Glomerular visceral epithelial cell (primary cell): ENCODE data around the gene PPP1CA.
"Not testable (repeated sequence)": the region's sequence is repeated elsewhere in the genome, so short reads cannot be mapped to it uniquely, and the experiment has no call there.

ENCODE experiments used
- DNase-seq: peaks from one replicate; pipeline ENCODE4 v3.0.0-alpha.2; 2016; ENCODE audit errors: extremely low spot score

The PPP1CA gene

DNA sequence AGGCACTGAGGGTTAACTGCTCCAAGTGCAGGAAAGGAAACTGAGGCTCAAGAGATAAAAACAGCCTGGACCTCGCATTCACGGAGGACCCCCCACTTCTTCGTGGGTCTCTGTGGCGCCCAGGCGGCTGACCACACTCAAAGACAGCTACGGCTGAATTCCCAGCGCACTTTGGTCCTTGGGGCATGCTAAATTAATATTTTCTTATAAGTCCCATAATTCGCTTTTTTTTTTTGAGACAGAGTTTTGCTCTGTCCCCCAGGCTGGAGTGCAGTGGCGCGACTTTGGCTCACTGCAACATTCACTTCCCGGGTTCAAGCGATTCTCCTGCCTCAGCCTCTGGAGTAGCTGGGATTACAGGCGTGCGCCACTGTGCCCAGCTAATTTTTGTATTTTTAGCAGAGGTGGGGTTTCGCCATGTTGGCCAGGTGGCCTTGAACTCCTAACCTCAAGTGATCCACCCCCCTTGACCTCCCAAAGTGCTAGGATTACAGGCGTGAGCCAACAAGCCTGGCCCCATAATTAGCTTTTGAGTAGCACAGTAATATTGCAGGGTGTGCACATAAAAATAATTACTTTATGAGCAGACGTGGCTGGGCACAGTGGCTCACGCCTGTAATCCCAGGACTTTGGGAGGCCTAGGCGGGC is 658 bp upstream of the PPP1CA start:
- DNase-seq = not testable (repeated sequence)

- DNase-seq = no peak
Measured at GRCh38 chr11:67400942-67401494, 640 bp downstream of the PPP1CA start.

DNA sequence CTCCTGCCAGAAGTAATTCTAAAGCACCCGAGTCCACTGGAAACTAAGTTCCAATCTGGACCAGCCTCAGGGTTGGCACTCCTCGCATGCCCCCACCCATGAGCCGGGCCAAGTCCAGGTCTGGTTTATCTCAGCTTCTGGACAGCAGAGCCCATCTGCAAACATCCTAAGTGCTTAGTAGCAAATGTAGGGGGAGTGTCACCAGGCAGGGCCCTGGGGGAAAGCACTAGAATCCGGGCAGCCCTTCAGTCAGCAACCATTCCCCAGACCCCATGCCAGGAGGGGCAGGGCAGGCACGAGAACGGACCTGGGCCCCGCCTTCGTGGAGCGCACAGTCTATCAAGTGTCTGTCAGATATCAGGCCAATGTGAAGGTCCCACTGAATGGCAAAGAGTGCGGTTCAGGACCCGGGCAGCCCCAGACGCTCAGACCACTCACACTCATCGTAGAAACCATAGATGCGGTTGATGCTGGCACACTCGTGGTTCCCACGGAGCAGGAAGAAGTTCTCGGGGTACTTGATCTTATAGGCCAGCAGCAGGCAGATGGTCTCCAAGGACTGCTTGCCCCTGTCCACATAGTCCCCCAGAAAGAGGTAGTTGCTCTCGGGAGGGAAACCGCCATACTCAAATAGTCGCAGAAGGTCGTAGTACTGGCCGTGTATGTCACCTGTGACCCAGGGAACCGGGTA is 1.3 kb downstream of the PPP1CA start:
- DNase-seq = no peak

- no peak for DNase-seq
Measured at GRCh38 chr11:67398661-67399563, 2.7 kb downstream of the PPP1CA start.

GRCh38 chr11:67397986-67398660 is 3.5 kb downstream of the PPP1CA start:
- no peak for DNase-seq

DNA sequence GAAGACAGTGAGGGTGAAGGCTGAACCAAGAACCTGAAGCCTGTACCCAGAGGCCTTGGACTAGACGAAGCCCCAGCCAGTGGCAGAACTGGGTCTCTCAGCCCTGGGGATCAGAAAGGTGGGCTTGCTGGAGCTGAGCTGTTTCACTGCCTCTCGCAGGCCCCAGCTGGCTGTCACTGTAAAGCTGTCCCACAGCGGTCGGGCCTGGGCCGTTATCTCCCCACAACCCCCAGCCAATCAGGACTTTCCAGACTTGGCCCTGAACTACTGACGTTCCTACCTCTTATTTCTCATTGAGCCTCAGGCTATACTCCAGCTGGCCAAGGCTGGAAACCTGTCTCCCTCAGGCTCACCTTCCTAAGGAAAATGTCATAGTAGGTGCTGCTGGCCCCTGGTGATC is 4.1 kb downstream of the PPP1CA start:
- no peak for DNase-seq

DNA sequence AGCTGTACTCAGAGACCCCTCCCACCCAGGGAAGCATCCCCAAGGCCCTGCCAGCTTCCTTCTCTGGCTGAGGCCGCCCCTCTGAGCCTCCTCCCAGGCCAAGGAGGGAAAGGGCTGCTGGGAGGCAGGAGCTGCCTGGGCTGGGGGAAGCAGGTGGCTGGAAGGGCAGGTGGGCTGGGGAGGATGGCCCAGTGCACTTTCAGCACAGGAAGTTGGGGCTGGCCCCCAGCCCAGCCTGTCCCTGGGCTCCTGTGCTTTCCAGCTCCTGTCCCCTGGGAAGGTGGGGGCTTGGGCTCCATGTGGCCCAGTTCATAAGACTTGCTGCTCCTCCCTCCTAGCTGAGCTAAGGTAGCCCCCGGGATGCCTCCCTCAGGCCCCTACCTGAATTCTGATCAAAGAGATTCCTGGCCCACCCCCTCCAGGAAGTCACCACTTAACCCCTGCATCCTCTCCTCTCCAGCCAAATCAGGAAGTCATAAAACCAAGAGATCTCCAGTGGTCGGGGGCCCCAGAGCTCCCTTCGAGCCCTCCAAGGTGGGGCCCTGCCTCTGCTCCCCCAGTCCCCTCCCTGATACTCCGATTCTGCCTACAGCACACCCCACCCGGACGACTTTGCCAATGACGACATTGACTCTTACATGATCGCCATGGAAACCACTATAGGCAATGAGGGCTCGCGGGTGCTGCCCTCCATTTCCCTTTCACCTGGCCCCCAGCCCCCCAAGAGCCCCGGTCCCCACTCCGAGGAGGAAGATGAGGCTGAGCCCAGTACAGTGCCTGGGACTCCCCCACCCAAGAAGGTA is 4.9 kb downstream of the PPP1CA start:
- no peak for DNase-seq

DNA sequence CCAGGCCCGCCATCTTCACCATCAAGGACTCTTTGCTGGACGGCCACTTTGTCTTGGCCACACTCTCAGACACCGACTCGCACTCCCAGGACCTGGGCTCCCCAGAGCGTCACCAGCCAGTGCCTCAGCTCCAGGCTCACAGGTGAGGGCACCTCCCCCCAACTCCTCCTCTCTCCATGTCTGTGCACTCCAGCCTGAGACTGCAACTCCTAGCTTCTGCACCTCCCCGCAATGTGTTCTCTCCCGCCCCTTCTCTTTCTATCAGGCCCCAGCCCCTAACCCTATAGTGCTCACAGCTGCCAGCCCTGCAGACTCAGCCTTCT is 5.4 kb downstream of the PPP1CA start:
- no peak for DNase-seq

DNA sequence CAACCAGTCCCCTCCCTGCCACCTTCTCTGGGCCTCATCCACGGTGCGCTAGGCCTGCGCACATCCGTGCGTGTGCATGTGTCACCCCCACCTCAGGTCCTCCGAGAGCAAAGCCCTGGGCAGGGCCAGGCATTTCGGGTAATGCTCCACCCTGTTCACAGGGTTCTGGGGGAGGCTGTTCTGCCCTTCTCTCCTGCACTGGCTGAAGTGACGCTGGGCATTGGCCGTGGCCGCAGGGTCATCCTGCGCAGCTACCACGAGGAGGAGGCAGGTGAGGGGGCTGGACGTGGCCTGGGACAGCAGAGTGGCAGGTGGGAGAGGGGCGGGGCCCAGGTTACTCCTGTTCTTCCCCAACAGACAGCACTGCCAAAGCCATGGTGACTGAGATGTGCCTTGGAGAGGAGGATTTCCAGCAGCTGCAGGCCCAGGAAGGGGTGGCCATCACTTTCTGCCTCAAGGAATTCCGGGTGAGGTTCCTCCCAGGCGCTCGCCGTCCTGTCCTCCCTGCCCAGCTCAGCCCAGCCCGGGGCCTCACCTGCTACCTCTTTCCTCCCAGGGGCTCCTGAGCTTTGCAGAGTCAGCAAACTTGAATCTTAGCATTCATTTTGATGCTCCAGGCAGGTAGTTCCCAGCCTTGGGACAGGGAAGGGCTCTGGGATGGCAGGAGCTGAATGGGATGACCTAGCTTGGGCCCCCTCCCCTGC is 6.0 kb downstream of the PPP1CA start:
- no peak for DNase-seq

DNA sequence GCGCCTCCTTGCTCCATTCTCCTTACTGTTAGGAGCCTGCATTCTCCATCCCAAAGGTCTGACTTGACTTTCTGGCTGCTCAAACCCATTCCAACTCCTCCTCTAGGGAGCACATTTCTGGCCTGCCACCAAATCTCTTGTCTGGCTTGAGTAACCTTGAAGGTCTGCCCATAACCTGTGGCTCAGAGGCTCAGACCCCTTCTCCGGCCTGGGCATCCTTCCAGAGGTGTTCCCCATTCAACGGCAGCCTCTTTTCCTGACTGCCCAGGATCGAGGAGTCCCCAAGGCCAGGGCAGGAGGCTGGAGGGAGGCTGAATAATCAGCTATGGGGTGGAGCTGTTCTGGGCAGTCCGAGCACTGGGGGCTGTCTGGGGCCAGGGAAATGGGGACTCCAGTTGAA is 7.7 kb downstream of the PPP1CA start:
- DNase-seq = no peak

DNA sequence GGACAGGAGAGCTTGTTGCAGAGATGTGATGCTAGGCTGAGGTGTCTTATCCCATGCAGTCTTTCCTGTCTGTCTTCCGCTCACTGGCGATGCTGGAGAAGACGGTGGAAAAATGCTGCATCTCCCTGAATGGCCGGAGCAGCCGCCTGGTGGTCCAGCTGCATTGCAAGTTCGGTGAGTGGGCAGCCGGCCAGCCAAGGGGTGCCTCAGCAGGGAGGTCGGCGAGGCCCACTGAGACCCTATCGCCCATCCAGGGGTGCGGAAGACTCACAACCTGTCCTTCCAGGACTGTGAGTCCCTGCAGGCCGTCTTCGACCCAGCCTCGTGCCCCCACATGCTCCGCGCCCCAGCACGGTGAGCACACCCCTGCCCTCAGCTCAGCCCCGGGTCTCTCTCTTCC is 8.2 kb downstream of the PPP1CA start:
- no peak for DNase-seq

GRCh38 chr11:67392183-67392715 is 9.4 kb downstream of the PPP1CA start:
- no peak for DNase-seq

DNA sequence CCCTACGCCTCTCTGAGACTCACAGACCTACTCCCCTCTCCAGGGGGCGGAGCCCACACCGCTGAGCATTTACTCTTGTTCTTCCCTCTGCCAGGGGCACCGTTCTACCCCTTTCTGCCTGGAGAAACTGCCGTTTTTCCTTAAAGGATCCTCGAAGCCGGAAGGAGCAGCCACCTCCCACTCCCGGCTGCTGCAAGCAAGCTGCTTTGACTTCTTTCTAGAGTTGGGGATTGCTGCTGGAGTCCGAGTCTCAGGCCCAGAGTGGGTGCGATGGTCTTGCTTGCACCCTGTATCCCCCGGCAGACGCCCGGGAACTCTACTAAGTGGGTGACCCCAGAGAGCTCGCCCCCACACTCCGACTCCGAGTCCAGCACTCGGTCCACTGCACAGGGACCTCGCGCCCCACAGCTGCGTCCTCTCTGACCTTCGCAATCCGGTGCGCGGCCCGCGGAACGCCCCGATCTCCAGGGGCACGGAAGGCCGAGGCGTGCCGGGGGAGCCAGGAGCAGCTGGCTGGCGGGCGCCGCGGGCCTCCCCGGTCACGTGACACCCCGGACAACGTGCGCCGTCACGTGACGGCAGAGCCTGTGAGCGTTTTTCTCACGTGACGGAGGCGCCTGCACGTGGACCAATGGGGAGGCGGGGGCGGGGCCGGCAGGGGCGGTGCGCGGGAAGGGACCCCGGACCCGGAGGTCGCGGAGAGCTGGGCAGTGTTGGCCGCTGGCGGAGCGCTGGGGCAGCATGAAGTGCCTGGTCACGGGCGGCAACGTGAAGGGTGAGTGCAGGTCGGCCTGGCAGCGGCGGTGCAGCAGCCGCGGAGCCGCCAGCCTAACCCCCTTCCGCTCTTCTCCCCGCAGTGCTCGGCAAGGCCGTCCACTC is 10.1 kb downstream of the PPP1CA start, which contains the start of gene RAD9A:
Gene RAD9A, plus strand, starts transcription at position 683 of the 879 bp plus-strand sequence. Its CDS starts 59 bp downstream, at position 742.
- DNase-seq = peak; percentile 92

DNA sequence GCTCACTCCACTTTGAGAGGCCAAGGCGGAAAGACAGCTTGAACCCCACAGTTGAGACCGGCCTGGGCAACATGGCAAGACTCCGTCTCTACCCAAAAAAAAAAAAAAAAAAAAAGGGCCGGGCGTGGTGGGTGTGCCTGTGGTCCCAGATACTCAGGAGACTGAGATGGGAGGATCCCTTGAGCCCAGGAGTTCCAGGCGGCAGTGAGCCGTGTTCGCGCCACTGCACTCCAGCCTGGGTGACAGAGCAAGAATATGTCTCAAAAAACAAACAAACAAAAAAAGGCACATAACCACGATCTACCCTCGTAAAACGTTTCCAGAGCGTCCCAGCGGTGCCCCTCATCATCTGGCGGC is 10.7 kb downstream of the PPP1CA start:
- no peak for DNase-seq

GRCh38 chr11:67389477-67389876 is 12.2 kb downstream of the PPP1CA start:
- no peak for DNase-seq

- no peak for DNase-seq
Measured at GRCh38 chr11:67387518-67387917, 14.1 kb downstream of the PPP1CA start.

GRCh38 chr11:67387069-67387468 is 14.6 kb downstream of the PPP1CA start:
- DNase-seq = no peak

- DNase-seq = peak; percentile 86
Measured at GRCh38 chr11:67384851-67385366, 16.7 kb downstream of the PPP1CA start.
